Amygdala (tissue), 56 donors: ENCODE measurements around the gene ARFGAP1.

Source experiments
- DNase-seq, 56 donors: peaks; one replicate each; lab custom pipeline; 2025; lab: John Stamatoyannopoulos, UW

ARFGAP1 gene

DNA sequence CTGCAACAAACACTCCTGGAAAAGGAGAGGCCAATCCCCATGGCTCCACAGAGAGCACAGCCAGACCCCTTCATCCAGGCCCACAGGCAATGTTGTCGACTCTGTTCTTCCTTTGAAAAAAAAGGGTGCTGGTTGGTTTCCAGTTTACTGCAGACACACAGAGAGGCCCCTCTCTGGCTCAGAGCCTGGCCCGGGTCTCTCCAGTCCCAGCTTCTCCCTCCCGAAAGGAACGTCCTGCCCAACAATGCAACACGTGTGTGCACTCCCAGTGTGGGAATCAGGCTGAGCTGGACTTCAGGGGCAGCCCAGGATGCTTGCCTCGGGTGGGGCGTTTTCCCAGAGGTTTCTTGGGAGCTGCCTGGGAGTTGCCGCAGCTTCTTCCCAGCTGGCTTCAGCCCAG lies 13.8 kb upstream of the ARFGAP1 start:
- DNase-seq, result no peak

DNA sequence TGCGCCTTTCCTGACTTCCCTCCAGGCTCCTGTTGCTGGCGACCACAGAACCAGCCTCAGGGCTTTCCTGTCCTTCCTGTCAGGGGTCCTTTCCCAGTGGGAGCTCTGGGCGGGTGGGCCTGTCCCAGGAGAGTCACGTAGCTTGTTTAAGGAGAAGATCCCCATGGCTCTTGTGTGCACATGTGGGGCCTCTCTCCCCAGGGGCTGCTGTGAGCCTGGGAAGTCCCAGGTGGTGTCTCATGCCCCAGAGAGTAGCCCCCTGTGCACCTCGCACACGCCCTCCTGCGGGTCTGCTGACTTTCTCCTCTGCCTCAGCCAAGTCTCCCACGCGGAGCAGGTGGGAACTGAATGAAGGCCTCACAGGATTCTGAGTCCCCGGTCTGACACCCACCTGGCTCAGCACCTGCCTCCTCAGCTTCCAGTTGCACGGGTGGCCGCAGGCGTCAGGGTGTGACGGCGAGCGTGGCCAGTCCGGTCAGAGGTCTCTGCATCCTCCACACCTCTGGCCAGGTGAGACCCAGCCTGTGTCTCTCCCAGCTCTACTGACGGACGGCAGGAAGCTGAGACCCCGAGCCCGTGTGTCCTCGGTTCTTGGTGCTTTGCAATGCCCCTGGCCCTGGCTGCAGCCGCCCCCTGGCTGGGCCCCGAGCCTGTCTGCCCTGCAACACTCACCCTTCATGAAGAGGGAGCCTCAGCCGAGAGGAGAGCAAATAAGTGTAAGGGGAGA lies 12.7 kb upstream of the ARFGAP1 start:
- DNase-seq, result no peak

DNA sequence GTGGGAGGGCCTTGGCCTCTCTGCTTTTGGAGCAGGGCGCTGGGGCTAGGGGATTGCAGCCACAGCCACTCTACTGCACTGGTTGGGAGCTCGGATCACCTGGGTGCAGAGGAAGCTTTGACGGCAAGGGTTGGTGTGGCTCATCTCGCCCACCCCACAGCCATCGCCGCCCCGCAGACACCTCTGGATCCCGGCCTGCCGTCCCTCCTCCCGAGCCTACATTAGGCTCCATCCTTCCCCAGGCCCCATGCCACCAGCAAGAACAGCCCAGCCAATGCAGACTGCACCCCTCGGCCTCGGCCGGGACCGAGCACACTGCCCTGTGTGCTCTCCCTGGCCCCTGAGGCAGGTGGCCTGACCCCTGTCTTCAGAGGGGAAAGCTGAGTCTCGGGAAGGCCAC lies 12.1 kb upstream of the ARFGAP1 start:
- DNase-seq, result no peak

DNA sequence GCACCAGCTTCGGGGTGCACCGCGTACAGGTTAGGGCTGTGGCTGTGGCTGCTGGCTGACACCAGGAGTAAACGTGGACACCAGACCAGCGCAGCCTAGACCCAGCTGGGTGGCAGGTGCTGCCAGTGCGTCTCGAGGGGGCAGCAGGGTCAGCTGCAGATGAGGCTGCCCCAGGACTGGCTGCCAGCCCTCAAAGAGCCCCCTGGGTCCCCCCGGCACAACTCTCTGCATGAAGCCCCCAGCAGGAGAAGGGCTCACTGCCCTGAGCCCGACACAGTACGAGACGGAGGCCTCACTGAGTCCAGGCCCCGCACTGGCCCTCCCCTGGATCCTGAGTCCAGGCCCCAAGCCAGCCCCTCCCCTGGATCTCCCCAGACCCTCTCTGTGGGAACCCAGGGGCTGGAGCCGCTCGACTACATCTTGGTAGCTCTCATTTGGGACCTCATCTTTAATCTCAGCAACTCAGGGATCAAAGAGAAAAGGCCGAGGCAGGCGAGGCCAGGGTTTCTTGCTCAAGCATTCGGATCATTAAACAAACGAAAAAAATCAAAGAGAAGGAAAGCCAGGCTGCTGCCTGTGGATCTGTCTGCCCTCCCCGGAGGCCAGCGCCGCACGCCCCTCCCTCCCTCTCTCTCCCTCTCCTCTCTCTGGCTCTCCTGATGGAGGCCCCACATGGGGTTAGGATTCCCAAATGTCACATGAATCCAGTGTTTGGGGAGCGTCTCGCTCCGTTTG lies 11.4 kb upstream of the ARFGAP1 start:
- peak in 1 of 56 donors; percentile 5 for DNase-seq

DNA sequence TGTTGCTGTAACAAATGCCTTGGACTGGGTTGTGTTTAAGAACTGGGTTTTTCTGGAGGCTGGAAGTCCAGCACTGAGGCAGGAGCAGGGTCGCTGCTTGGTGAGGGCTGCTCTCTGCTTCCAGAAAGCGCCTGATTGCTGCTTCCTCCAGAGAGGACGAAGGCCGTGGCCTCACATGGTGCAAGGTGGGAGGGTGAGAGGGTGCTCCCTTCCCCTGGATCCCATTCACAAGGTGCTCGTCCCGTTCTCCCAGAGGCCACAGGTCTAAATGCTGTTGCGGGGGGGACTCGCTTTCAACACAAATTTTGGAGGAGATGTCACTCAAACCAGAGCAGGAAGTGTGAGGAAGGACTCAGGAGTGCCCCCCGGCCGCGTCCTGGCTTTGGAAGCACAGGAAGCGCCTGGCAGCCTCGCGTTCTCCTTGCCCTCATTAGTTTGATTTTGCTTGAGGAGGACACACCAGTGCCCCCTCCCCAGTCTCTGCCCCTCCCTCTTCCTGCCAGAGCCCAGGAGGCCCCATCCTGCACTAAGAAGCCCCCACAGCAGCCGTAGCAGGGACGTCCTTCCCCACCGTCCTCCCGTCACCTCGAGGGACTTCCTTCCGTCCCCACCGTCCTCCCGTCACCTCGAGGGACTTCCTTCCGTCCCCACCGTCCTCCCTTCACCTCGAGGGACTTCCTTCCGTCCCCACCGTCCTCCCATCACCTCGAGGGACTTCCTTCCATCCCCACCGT lies 10.7 kb upstream of the ARFGAP1 start:
- DNase-seq, result no peak

DNA sequence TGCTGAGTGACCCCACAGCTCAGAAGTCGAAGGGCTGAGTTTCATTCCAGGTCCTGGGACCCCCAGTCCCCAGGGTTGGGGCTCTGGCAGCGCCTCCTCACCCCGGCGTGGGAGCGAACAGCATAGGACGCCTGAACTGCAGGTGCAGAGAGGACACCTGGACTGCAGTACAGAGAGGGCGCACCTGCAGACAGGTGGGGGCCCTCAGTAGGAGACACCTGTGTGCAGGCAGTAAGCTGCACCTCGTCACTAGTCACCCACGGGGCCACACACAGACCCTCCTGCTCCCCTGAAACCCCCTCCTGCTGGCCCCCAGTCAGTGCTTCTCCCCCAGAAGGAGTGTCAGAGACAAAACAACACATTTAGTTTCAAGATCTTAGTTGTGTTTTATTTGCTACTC lies 9.8 kb upstream of the ARFGAP1 start:
- DNase-seq, result no peak

DNA sequence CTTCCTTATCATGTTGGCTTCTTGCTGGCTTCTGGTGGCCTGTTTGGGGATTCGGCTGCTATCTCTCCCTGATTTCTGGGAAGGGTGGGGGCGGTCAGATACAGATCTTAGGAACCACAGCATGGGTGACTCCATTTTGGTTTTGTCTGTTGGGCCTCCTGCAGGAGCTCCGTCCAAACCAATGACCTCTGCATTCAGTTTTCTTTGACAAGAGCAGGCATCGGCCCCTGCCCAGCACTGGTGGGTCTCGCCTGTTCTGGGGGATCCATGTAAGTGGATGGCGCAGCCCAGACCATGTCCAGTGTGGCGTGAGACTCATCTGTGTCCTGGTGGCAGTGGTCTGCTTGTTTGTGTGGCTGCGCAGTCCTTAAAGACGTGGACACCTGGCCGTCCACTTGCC lies 8.6 kb upstream of the ARFGAP1 start:
- DNase-seq, result no peak

DNA sequence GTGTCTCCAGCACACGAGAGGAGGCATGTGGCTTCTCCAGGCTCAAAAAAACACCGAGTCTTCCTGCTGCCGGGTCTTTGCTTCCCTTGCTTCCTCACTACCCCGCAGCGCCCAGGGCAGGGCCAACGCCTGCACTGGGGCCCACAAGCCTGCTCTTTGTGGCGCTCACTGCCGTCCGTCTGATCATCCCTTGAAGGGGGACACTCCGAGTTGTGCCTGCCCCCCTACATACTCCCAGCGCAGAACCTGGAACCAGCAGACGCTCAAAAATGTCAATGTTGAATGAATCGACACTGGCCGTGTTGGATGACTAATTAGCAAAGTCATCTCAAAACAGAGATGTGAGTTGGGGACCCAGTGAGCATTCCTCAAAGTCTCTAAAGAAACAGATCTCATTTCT lies 8.1 kb upstream of the ARFGAP1 start:
- DNase-seq, result peak in 8 of 56 donors; percentile 12 to 30 (median 25)

DNA sequence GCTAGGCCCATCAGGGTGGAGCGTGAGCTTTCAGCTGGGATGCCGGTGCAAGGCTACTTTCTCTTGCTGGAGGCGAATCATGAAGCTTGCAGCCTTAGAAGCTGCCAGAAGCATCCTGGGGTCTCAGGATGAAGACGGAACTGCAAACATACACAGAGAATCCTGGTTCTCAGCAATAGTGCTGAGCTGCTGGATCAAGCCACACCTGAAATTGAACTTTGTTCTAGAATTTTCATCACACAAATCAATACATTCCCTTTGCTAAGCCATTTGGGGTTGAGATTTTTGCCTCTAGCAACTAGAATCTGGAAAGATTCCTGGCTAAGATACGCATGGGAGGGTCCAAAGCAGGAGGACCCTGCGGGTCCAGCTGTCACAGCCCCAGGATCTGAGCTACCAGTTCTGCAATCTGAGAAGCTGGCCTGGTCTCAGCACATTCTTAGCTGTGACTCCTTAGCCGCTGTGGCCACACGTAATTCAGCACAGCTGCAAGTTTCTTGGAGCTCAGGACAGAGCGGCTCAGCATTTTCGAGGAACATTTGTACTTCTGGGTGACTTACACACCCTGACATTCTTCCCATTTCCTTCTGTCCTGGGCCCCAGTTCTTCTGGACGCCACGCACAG lies 6.6 kb upstream of the ARFGAP1 start:
- DNase-seq, result no peak

DNA sequence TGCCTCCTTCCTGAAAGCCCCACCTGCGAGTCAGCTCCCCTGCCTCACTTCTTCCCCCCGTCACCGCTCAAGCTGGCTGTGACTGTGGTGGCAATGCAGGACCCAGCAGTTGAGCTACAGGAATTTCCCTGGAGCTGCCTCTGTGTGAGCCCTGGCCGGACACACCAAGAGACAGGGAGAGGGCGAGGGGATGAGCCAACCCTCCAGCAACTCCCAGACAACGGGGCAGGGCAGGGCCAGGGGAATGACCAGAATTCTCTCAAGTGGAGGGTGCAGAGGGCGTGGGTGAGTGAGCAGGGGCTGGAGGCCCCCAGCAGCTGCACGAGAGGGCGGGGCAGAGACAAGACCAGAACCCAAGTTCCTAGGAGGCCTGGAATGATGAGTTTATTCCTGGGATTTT lies 4.9 kb upstream of the ARFGAP1 start:
- no peak for DNase-seq

DNA sequence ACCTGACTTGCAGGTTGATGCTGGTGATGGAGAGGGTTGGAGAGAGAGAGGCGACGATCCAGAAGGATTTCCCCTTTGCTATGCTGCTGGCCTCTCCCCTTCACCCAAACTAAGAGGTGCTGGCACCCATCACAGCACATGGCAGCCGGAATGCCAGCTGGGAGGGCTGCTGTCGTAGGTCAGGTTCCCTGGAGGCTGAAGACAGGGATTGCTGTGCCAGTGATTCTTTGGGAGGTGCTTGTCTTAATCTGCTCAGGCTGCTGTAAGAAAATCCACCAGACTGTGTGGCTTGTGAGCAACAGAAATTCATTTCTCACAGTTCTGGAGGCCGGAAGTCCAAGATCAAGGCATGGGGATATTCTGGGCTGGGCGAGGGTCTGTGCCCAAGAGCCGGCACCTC lies 4.4 kb upstream of the ARFGAP1 start:
- DNase-seq, result no peak

DNA sequence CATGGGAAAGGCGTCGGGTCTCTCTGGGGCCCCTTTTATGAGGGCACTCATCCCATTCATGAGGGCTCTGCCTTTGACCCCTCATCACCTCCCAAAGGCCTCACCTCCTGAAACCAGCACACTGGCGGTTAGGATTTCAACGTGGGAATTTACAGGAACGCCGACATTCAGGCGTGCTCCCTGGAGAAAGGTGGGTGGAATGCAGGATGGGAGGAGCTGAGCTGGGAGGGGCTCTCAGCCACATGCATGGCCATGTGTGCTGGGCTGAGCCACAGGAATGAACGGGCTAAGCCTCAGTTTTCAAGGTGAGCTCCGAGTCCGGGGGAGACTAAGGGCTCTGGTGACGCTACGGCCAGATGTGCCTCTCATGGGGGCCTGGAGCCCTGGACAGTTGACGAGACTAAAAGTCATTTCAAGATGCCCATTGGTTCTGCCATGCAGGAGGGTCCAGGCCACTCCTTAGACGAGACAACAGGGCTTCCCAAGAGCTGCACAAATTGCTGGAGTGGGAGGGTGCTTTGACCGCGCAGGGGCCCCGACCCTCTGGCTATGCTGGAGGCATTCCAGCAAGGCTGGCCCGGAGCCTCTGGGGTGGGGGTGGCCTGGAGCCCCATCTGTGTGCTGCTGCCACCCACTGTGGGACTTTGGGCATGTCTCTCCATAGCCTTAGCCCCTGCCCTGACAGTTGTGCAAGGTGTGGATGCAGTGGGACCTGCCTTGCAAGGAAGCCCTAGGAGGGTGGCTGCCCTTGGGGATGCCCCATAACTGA lies 3.8 kb upstream of the ARFGAP1 start:
- no peak for DNase-seq

DNA sequence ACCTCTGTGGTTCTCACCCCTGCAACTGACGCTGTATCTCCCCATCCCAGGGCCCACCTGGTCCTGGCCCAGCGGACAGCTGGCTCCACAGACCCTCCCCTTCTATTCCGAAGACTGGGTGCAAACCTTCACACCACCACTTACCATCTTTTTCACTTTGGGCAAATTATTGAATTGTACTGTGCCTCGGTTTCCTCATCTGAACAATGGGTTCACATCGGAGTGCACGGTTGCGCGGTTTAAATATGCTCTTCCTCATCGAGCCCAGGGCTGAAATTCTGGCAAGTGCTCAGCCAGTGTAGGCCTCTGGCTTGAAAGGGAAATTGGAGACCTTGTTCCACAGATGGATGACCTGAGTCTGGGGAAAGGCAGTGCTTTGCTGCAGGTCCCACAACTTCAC lies 2.9 kb upstream of the ARFGAP1 start:
- DNase-seq, result no peak

DNA sequence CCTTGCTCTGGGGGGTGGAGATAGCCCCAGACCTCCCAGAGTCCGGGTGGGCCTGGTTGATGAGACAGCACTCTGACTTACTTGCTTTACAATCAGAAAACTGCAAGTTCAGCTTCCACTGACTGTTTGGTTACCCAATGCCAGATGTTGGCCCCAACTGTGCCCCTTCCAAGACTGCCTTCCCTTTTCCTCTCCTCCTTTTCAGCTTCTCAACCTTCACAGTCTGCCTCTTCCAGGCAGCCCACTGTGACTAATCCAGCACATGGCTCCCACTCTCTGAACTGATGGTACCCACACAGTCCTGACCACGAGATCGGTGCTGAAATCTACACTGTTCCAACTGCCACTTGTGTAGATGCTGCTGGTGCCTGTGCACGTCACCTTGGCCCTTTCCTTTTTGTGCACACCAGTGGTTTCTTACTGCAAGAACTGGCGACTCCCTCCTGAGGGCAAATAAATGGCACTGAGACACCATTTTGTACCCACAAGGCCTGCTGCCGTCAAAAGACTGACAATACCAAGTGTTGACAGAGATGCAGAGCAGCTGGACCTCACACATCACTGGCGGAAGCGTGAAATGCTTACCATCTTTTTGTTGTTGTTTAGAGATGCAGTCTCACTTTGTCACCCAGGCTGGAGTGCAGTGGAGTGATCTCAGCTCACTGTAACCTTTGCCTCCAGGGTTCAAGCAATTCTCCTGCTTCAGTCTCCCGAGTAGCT lies 1.8 kb upstream of the ARFGAP1 start:
- no peak for DNase-seq

DNA sequence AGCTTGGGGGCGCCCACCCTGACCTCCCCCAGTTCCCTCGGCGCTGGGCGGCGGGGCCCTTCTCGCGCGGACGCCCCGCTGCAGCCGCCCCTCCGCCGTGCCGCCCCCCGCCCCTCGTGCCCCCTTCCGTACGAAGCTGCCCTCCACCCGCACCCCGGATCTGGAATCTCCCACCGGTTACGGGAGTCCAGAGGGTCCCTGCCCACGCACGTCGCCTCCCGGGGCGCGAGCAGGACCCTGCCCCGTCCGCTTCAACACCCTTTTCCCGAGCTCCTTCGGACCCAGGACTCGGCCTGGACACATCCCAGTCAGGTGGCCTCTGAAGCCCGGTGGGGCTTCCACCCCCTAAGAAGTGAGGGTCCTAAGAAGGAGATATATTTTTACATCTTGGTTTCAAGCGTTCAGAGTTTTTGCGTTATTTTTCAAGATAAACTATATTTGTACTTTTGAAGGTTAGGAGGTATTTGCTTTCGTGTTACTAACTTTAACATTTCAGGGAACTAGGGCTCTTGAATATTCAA lies 506 bp downstream of the ARFGAP1 start:
- DNase-seq, result no peak

DNA sequence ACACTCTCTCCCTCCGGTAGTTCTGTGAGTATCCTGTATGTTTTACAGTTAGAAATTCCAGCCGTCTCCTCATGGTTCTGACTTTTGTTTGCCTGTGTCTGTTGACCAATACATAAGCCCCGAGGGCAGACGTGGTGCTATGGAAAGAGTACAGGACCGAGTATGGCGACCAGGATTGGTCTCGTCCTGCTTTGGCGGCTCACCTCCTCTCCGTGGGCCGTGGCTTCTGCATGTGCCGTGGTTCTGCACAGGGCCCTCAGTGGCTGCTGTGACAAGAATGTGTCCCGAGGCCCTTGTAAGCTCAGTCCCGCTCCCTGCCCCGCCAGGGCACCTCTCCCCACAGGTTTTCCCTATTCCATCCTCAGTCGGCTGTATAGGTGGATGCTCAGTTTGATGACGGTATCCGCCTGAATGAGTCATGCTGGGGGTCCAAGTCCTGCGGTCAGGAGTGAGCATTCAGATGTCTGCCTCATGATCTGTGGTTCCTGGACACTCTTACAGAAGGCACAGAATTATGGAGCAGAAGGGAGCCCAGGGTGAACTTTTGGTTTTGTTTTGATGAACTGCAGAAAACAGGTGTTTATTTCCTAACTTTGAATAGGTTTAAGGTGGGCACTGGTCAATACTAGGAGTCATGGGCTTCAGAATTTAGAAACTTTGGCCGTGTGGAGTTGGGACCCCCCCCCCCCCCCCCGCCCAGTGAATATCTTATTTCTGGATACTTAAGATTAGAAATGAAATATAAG lies 1.2 kb downstream of the ARFGAP1 start:
- DNase-seq, result no peak

DNA sequence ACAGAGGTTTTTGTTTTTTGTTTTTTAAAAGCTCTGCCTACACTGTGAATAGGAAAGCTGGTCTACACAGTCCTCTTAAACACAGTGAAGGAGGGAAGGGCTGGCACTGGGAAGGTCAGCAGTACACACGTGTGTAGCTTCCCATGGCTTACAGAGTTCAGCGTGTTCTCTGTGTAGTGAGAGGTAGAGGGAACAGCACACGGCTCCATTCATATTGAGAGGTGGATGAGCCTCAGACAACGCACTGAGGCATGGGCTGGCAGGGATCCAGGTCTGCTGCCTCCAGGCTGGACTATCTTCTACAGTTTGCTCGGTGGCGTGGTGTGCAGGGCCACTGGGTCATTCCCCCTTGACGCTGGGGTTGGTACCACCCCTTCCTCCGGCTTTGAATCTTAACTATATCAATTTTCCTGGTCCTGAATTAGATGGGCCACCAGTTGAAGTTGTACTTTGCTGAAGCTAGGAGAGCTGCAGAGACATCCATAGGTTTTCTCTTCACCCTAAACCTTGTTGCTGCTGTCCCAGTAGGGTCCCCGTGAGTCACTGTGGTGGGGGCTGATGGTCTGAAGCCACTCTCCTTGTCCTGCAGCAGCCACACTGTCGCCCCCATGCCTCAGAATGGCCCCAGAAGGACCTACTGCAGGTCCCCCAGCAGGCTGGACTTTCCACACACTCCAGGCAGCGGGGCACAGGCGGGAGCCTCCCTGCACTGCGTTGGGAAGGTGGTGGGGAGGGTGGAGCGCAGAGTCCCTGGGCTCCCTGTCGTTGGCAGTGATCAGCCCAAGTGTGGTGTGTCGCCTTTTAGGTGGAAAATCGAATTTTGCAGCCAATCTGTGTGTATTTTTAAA lies 2.0 kb downstream of the ARFGAP1 start:
- DNase-seq, result no peak

DNA sequence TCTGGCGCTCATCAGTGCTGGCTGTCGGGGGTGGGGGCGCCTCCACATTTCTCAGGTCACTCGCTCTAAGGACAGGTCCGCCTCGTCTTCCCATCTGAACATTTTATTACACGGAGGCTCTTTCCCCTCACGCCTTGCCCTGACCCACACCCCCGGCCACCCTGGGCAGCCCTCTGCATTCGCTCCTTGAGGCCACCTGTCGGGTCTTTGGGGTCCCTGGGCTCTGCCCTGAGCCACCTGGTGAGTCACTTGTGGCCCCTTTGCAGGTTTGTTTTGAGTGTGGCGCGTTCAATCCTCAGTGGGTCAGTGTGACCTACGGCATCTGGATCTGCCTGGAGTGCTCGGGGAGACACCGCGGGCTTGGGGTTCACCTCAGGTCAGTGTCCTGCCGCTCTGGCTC lies 3.2 kb downstream of the ARFGAP1 start:
- DNase-seq, result no peak
